Effector memory CD4-positive, alpha-beta T cell (primary cell): Measurements from ENCODE around the gene TP73.

Experiments used
- DNase-seq, 3 donors: peaks; one replicate each; pipeline ENCODE4 v3.0.0-alpha.2; 2020
- H3K27ac ChIP-seq: 2 replicates; pipeline ENCODE4 v1.7.0; 2013; ENCODE audit warnings: mild to moderate bottlenecking, low read length, moderate library complexity; ENCODE audit not compliant: insufficient read depth, poor library complexity, severe bottlenecking
- H3K27me3 ChIP-seq: replicated peaks from 2 replicates; pipeline ENCODE4 v1.7.0; 2013; ENCODE audit warnings: mild to moderate bottlenecking, low read length; ENCODE audit not compliant: insufficient read depth, control insufficient read depth, poor library complexity, severe bottlenecking
- H3K36me3 ChIP-seq: 2 replicates; pipeline ENCODE4 v1.7.0; 2013; ENCODE audit warnings: mild to moderate bottlenecking, low read length, moderate library complexity; ENCODE audit not compliant: control insufficient read depth, insufficient read depth
- H3K4me1 ChIP-seq: 2 replicates; pipeline ENCODE4 v1.7.0; 2013; ENCODE audit warnings: low read length, mild to moderate bottlenecking; ENCODE audit not compliant: control insufficient read depth, insufficient read depth, poor library complexity, severe bottlenecking
- H3K4me3 ChIP-seq: 2 replicates; pipeline ENCODE4 v1.7.0; 2013; ENCODE audit warnings: low read length, low read depth, mild to moderate bottlenecking; ENCODE audit not compliant: insufficient read depth, poor library complexity, severe bottlenecking
- H3K9me3 ChIP-seq: 2 replicates; pipeline ENCODE4 v1.7.0; 2013; ENCODE audit warnings: mild to moderate bottlenecking, low read length, moderate library complexity; ENCODE audit not compliant: control insufficient read depth

TP73 gene

GRCh38 chr1:3733883-3734589, 81.7 kb downstream of the TP73 start:
- H3K9me3 ChIP-seq, result no peaks in the 10 kb centered on the region
- no peak for DNase-seq
- no peaks in the 10 kb centered on the region for H3K4me1 ChIP-seq

DNA sequence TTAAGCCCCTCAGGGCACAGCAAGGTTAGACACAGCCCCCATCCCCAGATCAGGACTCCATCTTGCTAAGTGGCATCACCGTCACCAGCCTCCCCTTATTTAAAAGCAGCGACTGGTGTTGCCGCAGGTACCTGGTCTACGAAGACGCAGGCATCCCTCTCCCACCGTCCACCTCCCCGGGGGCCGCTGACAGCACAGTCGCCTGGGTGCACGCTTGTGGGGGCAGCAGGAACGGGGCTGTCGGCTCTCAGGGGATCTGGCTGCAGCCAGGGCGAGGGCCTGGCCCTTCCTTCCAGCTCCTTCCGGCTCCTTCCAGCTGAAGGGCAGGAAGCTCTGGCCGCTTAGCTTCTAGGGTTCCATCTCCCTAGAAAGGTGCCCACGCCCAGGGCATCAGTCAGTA, 82.3 kb downstream of the TP73 start:
- Histone ChIP-seq H3K27ac (no peak overlapping the region), H3K36me3 (peaks cover 26% of the 10 kb centered on the region), H3K4me3 (no peak overlapping the region), H3K27me3 (no peaks in the 10 kb centered on the region), H3K9me3 (no peaks in the 10 kb centered on the region), H3K4me1 (no peaks in the 10 kb centered on the region)
- no peak for DNase-seq

More at GRCh38 chr1:3733883-3734589, 81.7 kb downstream of the TP73 start:
- H3K27me3 ChIP-seq, result no peaks in the 10 kb centered on the region
- peaks cover 22% of the 10 kb centered on the region for H3K36me3 ChIP-seq
- no peak overlapping the region for H3K4me3 ChIP-seq
- H3K27ac ChIP-seq, result no peak overlapping the region

GRCh38 chr1:3735027-3735681, 82.8 kb downstream of the TP73 start:
- no peaks in the 10 kb centered on the region for H3K9me3 ChIP-seq
- H3K27me3 ChIP-seq, result no peaks in the 10 kb centered on the region
- no peak overlapping the region for H3K27ac ChIP-seq
- no peaks in the 10 kb centered on the region for H3K4me1 ChIP-seq
- no peak for DNase-seq
- H3K4me3 ChIP-seq, result no peak overlapping the region
- H3K36me3 ChIP-seq, result peaks cover 26% of the 10 kb centered on the region

- no peaks in the 10 kb centered on the region for H3K27me3 ChIP-seq
These were observed 83.4 kb downstream of the TP73 start for GRCh38 chr1:3735688-3736087.

GRCh38 chr1:3736131-3736561, 83.8 kb downstream of the TP73 start:
- no peaks in the 10 kb centered on the region for H3K27me3 ChIP-seq
- no peaks in the 10 kb centered on the region for H3K4me1 ChIP-seq
- peaks cover 26% of the 10 kb centered on the region for H3K36me3 ChIP-seq
- no peak overlapping the region for H3K27ac ChIP-seq
- DNase-seq, result no peak
- no peaks in the 10 kb centered on the region for H3K9me3 ChIP-seq
- no peak overlapping the region for H3K4me3 ChIP-seq

More at GRCh38 chr1:3735688-3736087, 83.4 kb downstream of the TP73 start:
- Histone ChIP-seq H3K4me3 (no peak overlapping the region), H3K9me3 (no peaks in the 10 kb centered on the region), H3K4me1 (no peaks in the 10 kb centered on the region), H3K36me3 (peaks cover 26% of the 10 kb centered on the region), H3K27ac (no peak overlapping the region)
- no peak for DNase-seq

GRCh38 chr1:3736708-3737107, 84.4 kb downstream of the TP73 start:
- H3K27me3 ChIP-seq, result no peaks in the 10 kb centered on the region
- DNase-seq, result no peak
- no peak overlapping the region for H3K4me3 ChIP-seq
- H3K9me3 ChIP-seq, result no peaks in the 10 kb centered on the region
- H3K36me3 ChIP-seq, result peaks cover 26% of the 10 kb centered on the region
- H3K4me1 ChIP-seq, result no peaks in the 10 kb centered on the region
- H3K27ac ChIP-seq, result no peak overlapping the region

DNA sequence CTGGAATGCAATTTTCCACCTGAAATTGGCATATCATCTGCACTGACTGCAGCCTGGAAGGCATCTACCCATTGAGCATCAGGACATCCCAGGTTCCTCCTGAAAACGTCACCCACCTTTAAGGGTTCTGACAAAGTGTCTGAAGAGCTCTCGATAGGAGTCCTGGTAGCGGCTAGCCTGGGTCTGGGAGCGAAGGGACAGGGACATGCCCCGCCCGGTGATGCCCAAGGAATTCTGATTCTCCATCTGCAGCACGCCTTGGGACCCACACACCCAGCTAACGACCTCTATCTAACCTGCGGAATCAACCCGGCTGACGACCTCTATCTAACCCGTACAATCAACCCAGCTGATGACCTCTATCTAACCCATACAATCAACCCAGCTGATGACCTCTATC, 86.6 kb downstream of the TP73 start:
- no peak for DNase-seq
- no peak overlapping the region for H3K27ac ChIP-seq
- H3K9me3 ChIP-seq, result no peaks in the 10 kb centered on the region
- peaks cover 40% of the 10 kb centered on the region for H3K36me3 ChIP-seq
- H3K4me3 ChIP-seq, result no peak overlapping the region
- no peaks in the 10 kb centered on the region for H3K4me1 ChIP-seq
- no peaks in the 10 kb centered on the region for H3K27me3 ChIP-seq

DNA sequence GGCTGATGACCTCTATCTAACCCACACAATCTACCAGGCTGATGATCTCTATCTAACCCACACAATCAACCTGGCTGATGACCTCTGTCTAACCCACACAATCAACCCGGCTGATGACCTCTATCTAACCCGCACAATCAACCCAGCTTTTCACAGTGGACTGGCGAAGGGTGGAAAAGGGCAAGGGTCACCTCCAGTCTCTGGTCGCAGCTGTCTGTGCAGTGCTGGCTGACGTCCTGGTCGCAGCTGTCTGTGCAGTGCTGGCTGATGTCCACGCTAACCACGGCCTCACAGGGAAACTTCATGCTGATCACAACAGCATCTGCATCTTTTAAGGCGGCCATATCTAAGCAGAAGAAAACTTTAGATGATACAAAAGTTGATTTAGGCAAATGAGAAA, 87.7 kb downstream of the TP73 start:
- no peaks in the 10 kb centered on the region for H3K27me3 ChIP-seq
- peaks cover 40% of the 10 kb centered on the region for H3K36me3 ChIP-seq
- H3K4me1 ChIP-seq, result no peaks in the 10 kb centered on the region
- DNase-seq, result no peak
- H3K4me3 ChIP-seq, result no peak overlapping the region
- H3K9me3 ChIP-seq, result no peaks in the 10 kb centered on the region
- H3K27ac ChIP-seq, result no peak overlapping the region

GRCh38 chr1:3740752-3741151, 88.4 kb downstream of the TP73 start:
- peaks cover 40% of the 10 kb centered on the region for H3K36me3 ChIP-seq
- H3K27ac ChIP-seq, result no peak overlapping the region
- no peaks in the 10 kb centered on the region for H3K9me3 ChIP-seq
- no peak overlapping the region for H3K4me3 ChIP-seq
- DNase-seq, result no peak
- H3K4me1 ChIP-seq, result no peaks in the 10 kb centered on the region
- no peaks in the 10 kb centered on the region for H3K27me3 ChIP-seq
